KMS-11 (cell line): ENCODE data around the gene CHPF2.

ENCODE experiments used
- H2AFZ ChIP-seq: fragments of 200-600 bp; sonication (generic); 2 replicates; pipeline ENCODE4 v1.6.1; 2016; ENCODE audit warnings: antibody characterized with exemption, mixed run types, low read depth
- H3K27ac ChIP-seq: fragments of 200-600 bp; sonication (generic); 2 replicates; pipeline ENCODE4 v1.6.1; 2016; ENCODE audit warnings: mild to moderate bottlenecking, mixed run types
- H3K27me3 ChIP-seq: fragments of 200-600 bp; sonication (generic); 2 replicates; pipeline ENCODE4 v1.6.1; 2017; ENCODE audit warnings: mild to moderate bottlenecking, low read depth, mixed run types, moderate library complexity; ENCODE audit not compliant: insufficient read depth
- H3K36me3 ChIP-seq: fragments of 200-600 bp; sonication (generic); 2 replicates; pipeline ENCODE4 v1.6.1; 2017; ENCODE audit warnings: mild to moderate bottlenecking, mixed run types; ENCODE audit not compliant: insufficient read depth
- H3K4me1 ChIP-seq: fragments of 200-600 bp; sonication (generic); 2 replicates; pipeline ENCODE4 v1.6.1; 2016; ENCODE audit warnings: mild to moderate bottlenecking, low read depth, mixed run types; ENCODE audit not compliant: poor library complexity, severe bottlenecking
- H3K4me2 ChIP-seq: fragments of 200-600 bp; sonication (generic); 2 replicates; pipeline ENCODE4 v1.7.0; 2016; ENCODE audit warnings: mild to moderate bottlenecking, mixed run types
- H3K4me3 ChIP-seq: fragments of 200-600 bp; sonication (generic); IDR thresholded peaks from 2 replicates; pipeline ENCODE4 v1.6.1; 2017; ENCODE audit warnings: low read depth, low read length, mixed read lengths; ENCODE audit not compliant: insufficient read depth
- H3K79me2 ChIP-seq: fragments of 200-600 bp; sonication (generic); 2 replicates; pipeline ENCODE4 v1.6.1; 2016; ENCODE audit warnings: low read depth, mixed run types; ENCODE audit not compliant: insufficient read depth
- H3K9ac ChIP-seq: fragments of 200-600 bp; sonication (generic); 2 replicates; pipeline ENCODE4 v1.6.1; 2016; ENCODE audit warnings: mild to moderate bottlenecking, mixed run types
- H4K20me1 ChIP-seq: fragments of 200-600 bp; sonication (generic); 2 replicates; pipeline ENCODE4 v1.6.1; 2016; ENCODE audit warnings: mild to moderate bottlenecking, mixed run types; ENCODE audit not compliant: insufficient read depth
- TF ChIP-seq, protein P1 (sequence below): fragments of 200-600 bp; sonication (generic); conservative IDR thresholded peaks from 2 replicates; pipeline ENCODE4 v1.6.1; 2017; ENCODE audit warnings: low read depth, mild to moderate bottlenecking, antibody characterized with exemption, low read length, moderate library complexity, mixed read lengths

The CHPF2 gene

DNA sequence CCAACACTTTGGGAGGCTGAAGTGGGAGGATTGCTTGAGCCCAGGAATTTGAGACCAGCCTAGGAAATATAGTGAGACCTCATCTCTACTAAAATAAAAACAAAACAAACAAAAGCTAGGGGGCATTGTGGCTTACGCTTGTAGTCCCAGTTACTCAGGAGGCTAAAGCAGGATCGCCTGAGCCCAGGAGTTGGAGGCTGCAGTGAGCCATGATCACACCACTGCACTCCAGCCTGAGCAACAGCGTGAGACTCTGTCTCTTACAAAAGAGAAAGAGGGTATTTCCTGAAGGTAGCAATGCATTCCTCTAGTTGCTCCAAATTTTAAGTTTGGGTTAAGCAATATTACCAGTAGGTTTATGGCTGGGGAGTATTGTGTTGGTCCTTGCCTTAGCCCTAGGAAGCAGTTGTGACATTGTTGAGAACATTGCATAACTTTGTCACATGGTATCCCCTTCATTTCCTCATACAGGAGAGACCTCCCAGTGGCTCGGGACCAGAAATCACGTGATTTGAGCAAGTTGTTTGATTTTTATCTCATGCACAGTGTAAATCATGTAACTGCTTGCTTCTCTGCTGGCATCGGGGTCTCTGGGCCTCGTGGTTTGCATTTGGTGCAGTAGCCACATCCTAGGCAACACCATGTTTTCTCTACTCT, 39.5 kb downstream of the CHPF2 start:
- no peak overlapping the region for H3K4me2 ChIP-seq
- H3K4me1 ChIP-seq, result no peaks in the 10 kb centered on the region
- H3K9ac ChIP-seq, result no peak overlapping the region
- H2AFZ ChIP-seq, result no peak overlapping the region
- H3K36me3 ChIP-seq, result no peaks in the 10 kb centered on the region
- no peak overlapping the region for H3K4me3 ChIP-seq
- no peaks in the 10 kb centered on the region for H3K79me2 ChIP-seq
- H3K27me3 ChIP-seq, result peaks cover 8% of the 10 kb centered on the region; the same call in 1 of the 2 replicates
- H3K27ac ChIP-seq, result no peak overlapping the region
- TF ChIP-seq, protein P1, sequence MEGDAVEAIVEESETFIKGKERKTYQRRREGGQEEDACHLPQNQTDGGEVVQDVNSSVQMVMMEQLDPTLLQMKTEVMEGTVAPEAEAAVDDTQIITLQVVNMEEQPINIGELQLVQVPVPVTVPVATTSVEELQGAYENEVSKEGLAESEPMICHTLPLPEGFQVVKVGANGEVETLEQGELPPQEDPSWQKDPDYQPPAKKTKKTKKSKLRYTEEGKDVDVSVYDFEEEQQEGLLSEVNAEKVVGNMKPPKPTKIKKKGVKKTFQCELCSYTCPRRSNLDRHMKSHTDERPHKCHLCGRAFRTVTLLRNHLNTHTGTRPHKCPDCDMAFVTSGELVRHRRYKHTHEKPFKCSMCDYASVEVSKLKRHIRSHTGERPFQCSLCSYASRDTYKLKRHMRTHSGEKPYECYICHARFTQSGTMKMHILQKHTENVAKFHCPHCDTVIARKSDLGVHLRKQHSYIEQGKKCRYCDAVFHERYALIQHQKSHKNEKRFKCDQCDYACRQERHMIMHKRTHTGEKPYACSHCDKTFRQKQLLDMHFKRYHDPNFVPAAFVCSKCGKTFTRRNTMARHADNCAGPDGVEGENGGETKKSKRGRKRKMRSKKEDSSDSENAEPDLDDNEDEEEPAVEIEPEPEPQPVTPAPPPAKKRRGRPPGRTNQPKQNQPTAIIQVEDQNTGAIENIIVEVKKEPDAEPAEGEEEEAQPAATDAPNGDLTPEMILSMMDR, result no peak
- no peaks in the 10 kb centered on the region for H4K20me1 ChIP-seq

DNA sequence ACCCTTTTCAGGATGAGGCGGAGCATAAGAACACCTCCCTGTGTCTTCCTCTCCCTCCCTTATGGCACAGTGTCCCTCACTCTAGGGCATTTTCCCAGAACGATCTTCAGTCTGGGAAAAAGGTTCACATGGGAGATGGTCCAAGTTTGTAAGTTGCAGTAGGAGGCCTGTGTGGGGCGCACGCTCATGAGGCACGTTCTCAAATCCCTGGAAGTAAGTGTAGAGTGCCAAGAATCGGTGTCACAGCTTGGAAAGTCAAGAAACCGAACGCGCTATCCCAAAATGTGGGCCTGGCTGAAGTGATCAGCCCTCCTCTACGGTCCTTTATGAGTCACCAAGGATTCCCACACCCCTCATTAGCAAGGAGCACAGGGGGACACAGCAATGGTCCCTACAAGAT, 40.1 kb downstream of the CHPF2 start:
- H3K79me2 ChIP-seq, result no peaks in the 10 kb centered on the region
- H3K4me1 ChIP-seq, result no peaks in the 10 kb centered on the region
- no peak overlapping the region for H2AFZ ChIP-seq
- H3K36me3 ChIP-seq, result no peaks in the 10 kb centered on the region
- peaks cover 8% of the 10 kb centered on the region; the same call in 1 of the 2 replicates for H3K27me3 ChIP-seq
- no peak overlapping the region for H3K4me3 ChIP-seq
- TF ChIP-seq, protein P1, result no peak
- H3K9ac ChIP-seq, result no peak overlapping the region
- no peak overlapping the region for H3K4me2 ChIP-seq
- H3K27ac ChIP-seq, result no peak overlapping the region
- no peaks in the 10 kb centered on the region for H4K20me1 ChIP-seq

DNA sequence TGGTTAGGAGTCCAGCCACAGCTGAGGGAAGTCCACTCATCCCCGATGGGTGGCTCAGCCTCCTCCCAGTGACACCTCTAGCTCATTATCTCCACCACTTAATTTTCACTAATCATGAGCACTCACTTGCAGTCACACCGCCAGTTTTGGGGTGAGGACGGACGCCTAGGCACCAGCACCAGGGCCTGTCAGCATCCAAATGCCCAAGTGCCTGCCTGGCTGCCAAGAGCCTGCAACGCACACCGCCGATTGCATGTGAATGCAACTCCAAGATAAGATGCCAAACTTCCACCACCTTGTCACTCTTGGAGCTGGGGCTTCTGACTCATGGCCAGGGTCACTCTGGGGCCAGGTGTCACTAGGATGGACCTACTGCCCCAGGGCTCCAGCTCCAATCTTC, 40.6 kb downstream of the CHPF2 start:
- TF ChIP-seq, protein P1, result no peak
- Histone ChIP-seq H3K4me2 (no peak overlapping the region), H3K27me3 (peaks cover 8% of the 10 kb centered on the region; the same call in 1 of the 2 replicates), H4K20me1 (no peaks in the 10 kb centered on the region), H3K27ac (no peak overlapping the region), H2AFZ (no peak overlapping the region), H3K4me1 (no peaks in the 10 kb centered on the region), H3K9ac (no peak overlapping the region), H3K79me2 (no peaks in the 10 kb centered on the region), H3K4me3 (no peak overlapping the region), H3K36me3 (no peaks in the 10 kb centered on the region)

DNA sequence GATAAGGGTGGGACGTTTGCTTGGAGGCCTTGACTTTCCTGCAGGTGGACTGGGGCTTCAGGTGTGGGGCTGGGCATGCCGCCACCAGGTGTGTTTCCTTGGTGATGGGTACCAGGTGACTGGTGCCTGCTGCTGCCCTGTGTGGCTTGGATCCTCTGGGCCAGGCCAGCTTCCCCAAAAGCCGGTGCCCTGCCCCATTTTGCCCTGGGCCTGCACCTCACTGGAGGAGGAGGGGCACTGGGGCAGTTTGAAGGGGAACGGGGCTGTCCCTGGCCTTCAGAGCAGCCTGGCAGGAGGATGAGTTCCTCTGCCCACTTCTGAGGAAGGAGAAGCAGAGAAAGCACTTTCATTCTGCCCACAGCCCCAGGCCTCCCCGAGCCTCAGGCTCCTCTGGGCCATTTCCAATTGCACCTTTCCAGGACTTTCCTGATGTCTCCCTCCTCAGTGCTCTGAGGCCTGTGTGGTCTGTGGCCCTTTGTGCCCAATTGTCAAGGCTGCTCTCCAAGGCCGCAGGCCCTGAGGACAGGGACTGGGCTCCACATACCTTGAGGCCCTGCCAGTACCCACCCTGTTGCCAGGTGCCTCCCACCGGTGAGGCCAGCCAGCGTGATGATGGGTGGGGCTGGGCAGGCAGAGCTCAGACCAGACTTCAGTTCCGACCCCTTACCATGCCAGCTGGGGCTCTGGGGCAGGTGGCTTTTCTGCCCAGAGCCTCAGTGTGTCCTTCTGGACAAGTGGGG, 41.5 kb downstream of the CHPF2 start:
- Histone ChIP-seq H3K4me1 (no peaks in the 10 kb centered on the region), H3K4me2 (no peak overlapping the region), H3K36me3 (no peaks in the 10 kb centered on the region), H3K9ac (no peak overlapping the region), H3K27ac (no peak overlapping the region), H2AFZ (no peak overlapping the region), H3K27me3 (peaks cover 8% of the 10 kb centered on the region; the same call in 1 of the 2 replicates), H3K79me2 (no peaks in the 10 kb centered on the region), H3K4me3 (no peak overlapping the region), H4K20me1 (no peaks in the 10 kb centered on the region)
- TF ChIP-seq, protein P1, result no peak
